Measurements from ENCODE around the gene PBX4.

PBX4 gene

DNA sequence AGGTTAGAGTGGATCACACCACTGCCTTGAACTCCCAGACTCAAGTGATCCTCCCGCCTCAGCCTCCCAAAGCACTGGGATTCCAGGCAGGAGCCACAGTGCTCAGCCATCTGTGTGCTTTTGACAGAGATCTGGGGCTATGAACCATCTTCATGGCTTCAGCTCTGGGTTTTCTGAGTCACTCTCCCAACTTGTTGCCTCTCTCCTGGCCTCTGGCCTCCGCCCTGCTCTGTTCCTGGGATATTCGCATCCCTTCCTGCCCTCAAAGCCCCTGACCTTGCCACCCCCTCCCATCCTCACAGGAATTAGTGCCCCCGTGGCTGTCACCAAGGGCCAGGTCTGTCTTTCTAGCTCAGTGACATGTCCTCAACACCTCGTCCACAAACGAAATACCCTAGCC, 30.7 kb upstream of the PBX4 start:
- DNase-seq (ENCODE audit: low read depth in 2 of 2), result no peak
- H3K4me3 ChIP-seq (replicated peaks in 1 of 2; ENCODE audit: low read depth in 2 of 2, low read length in 2 of 2), result no peak overlapping the region
- TF ChIP-seq, protein P1, sequence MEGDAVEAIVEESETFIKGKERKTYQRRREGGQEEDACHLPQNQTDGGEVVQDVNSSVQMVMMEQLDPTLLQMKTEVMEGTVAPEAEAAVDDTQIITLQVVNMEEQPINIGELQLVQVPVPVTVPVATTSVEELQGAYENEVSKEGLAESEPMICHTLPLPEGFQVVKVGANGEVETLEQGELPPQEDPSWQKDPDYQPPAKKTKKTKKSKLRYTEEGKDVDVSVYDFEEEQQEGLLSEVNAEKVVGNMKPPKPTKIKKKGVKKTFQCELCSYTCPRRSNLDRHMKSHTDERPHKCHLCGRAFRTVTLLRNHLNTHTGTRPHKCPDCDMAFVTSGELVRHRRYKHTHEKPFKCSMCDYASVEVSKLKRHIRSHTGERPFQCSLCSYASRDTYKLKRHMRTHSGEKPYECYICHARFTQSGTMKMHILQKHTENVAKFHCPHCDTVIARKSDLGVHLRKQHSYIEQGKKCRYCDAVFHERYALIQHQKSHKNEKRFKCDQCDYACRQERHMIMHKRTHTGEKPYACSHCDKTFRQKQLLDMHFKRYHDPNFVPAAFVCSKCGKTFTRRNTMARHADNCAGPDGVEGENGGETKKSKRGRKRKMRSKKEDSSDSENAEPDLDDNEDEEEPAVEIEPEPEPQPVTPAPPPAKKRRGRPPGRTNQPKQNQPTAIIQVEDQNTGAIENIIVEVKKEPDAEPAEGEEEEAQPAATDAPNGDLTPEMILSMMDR (IDR thresholded peaks at IDR 0.05; ENCODE audit: low read depth, low read length), result no peak

DNA sequence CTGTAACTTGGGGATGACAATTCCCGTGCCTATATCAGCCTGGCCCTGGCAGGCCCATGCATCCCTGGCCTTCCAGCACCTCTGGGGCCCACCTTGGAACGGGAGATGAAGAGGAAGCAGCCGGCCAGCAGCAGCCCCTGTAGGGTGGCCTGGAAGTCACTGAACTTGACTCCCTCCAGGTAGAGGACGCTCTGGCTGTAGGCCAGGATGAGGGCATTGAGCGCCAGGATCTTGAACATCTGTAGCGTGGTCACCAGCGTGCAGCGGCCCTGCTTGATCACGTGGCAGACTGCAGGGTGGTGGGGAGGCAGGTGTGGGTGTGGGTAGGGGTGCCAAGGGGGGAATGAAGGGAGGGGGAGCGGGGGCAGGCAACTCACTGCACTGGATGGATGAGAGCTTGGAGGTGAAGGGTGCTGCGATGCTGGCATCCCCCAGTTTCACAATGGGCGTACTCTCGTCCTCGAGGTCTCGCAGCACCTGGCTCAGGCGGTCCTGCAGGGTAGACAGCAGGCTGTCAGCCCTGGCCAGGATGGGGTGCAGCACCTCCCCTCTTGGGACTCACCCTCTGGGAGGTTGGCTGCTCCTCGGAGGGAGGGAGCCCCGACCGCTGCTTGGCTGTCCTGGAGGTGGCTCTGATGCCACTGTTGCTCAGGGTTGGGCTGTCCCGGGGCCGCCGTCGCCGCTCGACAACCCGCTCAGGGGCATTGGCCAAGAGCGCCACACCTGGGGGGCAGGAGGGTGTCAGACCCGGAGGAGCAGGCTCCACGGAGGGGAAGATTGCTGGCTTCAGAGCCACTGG, 28.7 kb upstream of the PBX4 start:
- no peak overlapping the region for H3K4me3 ChIP-seq (replicated peaks in 1 of 2; ENCODE audit: low read depth in 2 of 2, low read length in 2 of 2)
- TF ChIP-seq, protein P1 (IDR thresholded peaks at IDR 0.05; ENCODE audit: low read depth, low read length), result no peak
- no peak for DNase-seq (ENCODE audit: low read depth in 2 of 2)

DNA sequence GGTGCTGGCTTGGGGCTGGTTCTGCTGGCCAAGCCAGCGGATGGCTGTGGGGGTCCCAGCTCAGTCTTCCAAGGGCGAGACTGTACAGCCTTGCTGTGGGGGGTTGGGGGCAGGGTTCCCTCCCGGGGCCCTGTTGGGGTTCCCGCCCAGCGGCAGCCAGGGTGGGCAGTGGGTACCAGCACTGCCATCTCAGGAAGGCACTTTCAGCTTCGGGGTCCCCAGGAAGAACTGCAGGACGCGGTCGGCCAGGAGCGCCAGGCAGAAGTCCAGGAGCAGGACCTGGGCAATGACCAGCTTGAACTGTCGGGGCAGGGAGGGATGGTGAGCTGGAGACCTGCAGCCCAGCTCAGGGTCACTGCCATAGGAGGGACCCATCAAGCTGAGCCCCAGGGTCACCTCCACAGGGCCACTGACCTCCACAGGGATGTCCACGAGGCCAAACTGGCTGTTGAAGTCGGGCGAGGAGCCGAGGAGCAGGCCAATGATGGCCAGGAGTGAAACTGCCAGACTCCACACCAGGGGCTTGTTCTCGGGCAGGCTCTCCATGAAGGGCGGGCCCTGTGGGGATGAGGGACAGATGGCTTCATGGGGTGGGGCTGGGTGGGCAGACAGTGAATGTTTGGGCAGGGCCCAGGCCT, 26.9 kb upstream of the PBX4 start:
- TF ChIP-seq, protein P1 (IDR thresholded peaks at IDR 0.05; ENCODE audit: low read depth, low read length), result no peak
- DNase-seq (ENCODE audit: low read depth in 2 of 2), result no peak
- H3K4me3 ChIP-seq (replicated peaks in 1 of 2; ENCODE audit: low read depth in 2 of 2, low read length in 2 of 2), result no peak overlapping the region

DNA sequence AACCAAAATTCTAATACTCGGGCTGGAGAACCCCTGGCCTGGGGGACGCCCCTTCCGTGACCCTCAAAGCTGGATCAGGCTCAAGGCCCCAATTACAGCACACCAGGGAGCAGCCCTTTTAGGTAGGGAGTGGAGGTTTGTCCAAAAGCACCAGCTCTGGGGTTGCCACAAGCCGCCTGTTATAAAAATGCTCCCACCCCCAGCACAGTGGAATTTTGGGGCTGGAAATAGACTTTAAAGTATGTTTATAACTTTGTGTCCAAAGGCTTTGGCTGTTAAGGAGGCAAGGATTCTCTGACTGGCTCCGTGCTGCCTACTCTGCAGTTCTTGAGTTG, 25.5 kb upstream of the PBX4 start:
- TF ChIP-seq, protein P1 (IDR thresholded peaks at IDR 0.05; ENCODE audit: low read depth, low read length), result no peak
- DNase-seq (ENCODE audit: low read depth in 2 of 2), result no peak
- H3K4me3 ChIP-seq (replicated peaks in 1 of 2; ENCODE audit: low read depth in 2 of 2, low read length in 2 of 2), result peak overlapping the region in 1 of 2 donors; percentile 81

DNA sequence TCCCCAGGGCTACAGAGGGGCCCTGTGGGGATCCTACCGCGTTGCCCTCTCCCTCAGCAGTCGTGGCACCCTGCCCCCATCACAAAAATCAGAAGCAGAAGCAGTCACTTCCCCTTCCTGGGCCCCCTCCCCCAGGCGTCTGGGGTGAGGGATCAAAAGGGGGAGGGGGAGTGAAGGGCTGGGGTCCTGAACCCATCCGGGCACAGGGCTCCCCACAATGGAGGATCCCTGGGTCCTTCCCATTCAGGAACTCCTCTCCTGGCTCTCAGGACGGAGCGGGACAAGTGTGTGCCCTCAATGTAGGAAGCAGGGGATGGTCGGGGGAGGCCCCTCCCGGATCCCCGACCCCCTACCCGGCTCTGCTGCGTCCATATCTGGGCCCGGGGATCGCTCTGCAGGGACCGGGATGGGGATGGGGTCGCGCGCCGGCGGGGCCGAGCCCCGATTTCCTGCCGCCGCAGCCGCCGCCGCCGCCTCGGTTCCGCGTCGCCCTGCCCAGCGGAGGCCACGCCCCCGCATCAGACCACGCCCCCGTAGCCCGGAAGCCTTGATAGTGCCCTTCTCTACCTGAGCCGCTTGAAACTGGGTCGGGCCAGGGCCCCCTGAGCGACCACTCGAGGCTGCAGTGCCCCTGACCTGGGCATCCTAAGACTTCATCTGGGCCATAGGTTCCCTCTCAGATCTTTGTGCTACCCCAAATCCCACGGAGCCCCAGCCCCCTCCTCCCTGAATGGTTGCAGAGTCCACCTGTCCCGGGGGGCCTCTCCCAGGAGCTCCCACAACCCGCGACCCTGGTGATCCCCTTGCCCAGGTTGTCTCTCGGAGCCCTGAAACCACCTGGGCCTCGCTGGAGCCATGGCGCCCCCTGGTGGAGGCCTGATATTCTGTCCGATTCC, 24.9 kb upstream of the PBX4 start, which contains the start of gene GMIP:
Gene GMIP, minus strand, starts transcription at position 500 of the 896 bp plus-strand sequence. Its CDS starts 128 bp downstream, at position 372.
- H3K4me3 ChIP-seq (replicated peaks in 1 of 2; ENCODE audit: low read depth in 2 of 2, low read length in 2 of 2), result peak within 1 kb of the TSS; percentile 81 to 85
- TF ChIP-seq, protein P1 (IDR thresholded peaks at IDR 0.05; ENCODE audit: low read depth, low read length), result peak; percentile 86
- DNase-seq (ENCODE audit: low read depth in 2 of 2), result peak; percentile 47 to 52

DNA sequence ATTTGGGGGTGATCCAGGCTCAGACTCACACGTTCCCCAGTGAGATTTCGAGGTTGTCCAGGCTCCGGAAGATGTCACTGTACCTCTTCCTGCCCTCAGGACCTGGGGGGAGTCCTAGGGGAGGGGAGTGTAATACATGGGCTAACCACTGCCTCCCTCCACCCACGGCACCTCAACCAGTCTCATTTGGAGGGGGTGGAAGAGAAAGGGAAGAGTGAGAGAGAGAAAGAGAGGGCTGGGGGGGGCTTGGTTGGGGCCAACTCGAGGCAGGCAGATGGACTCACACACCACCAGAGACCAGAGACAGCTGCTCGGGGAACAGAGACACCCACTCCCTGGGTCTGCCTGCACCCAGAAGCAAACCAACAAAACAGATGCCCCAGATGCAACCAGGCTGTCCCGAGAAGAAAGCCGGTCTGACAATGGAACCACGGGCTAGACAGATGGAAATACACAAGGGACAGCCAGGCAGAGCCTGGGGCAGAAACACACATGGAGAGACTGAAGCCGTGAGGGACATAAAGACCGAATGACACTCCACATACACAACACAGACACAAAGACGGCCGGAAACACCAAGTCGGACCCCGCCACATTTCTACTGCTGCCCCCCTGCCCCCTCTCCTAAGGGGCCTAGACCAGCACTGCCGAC, 24.1 kb upstream of the PBX4 start:
- DNase-seq (ENCODE audit: low read depth in 2 of 2), result peak in 1 of 2 donors; percentile 9
- TF ChIP-seq, protein P1 (IDR thresholded peaks at IDR 0.05; ENCODE audit: low read depth, low read length), result no peak
- peak overlapping the region; percentile 81 to 85 for H3K4me3 ChIP-seq (replicated peaks in 1 of 2; ENCODE audit: low read depth in 2 of 2, low read length in 2 of 2)
